Pancreas (tissue), 10 donors: ENCODE data around the gene NRIP2. TPM values are rescaled to one million over a fixed set of nuclear protein-coding genes. Genes with fewer than 3 reads are reported as not detected.

ENCODE experiments used
- ATAC-seq, 4 donors: fragments of 200-7000 bp; cut with Tn5 transposase; one replicate each; pipeline versions ENCODE4 v1.8.0 to v1.9.1; 2020; ENCODE audit warnings: mild to moderate bottlenecking in 4 of 4, moderate library complexity in 4 of 4
- DNase-seq, 6 donors: peaks; one replicate each; pipeline ENCODE4 v3.0.0-alpha.2; 2020
- FAIRE-seq: peaks from 2 replicates; lab custom pipeline; 2012; peaks lifted over from hg19 to GRCh38; lab: Jason Lieb, UNC
- H3K27ac ChIP-seq, 4 donors: fragments of 200-600 bp; sonication (generic); 1 replicate in 3 of 4; 2 replicates in 1 of 4; pipeline versions ENCODE4 v1.5.0 to v1.8.0; 2020
- H3K27me3 ChIP-seq, 4 donors: fragments of 200-600 bp; one replicate each; pipeline ENCODE4 v1.8.0; 2021
- H3K36me3 ChIP-seq, 3 donors: fragments of 200-600 bp; sonication (generic) in 1 of 3; one replicate each; pipeline versions ENCODE4 v1.5.0 to v1.8.0; 2020 to 2021
- H3K4me1 ChIP-seq, 3 donors: fragments of 200-600 bp; one replicate each; pipeline ENCODE4 v1.8.0; 2021
- H3K4me3 ChIP-seq, 4 donors: fragments of 200-600 bp; sonication (generic) in 2 of 4; one replicate each; pipeline versions ENCODE4 v1.5.0 to v1.8.0; 2020 to 2021
- H3K9me3 ChIP-seq, 4 donors: fragments of 200-600 bp; one replicate each; pipeline ENCODE4 v1.8.0; 2021
- WGBS, 2 donors: extraction: QIAGEN DNeasy Blood & Tissue Kit; methylation state at CpG; one replicate each; pipeline ENCODE4 v1.1.7; 2013; 5-methylcytosine and 5-hydroxymethylcytosine counted together
- intact Hi-C, 3 donors: fragments of 100-400 bp; cut with DNase I; formaldehyde crosslinking; loops; one replicate each; pipeline versions ENCODE4 v1.11.1 to v1.14.2; 2022
- polyA plus RNA-seq, 2 donors: library from polyadenylated mRNA; stranded (reverse); fragments of 200-250 nt; gene quantifications; one replicate each; pipeline ENCODE4 v1.2.3, GENCODE V29; 2013
- total RNA-seq, 6 donors: library from RNA; stranded (reverse); fragmentation: NEBNext Ultra II Directional in 4 of 6; extraction: Animal tissue kit (Norgen Biotek cat#: 25700) in 4 of 6; gene quantifications; one replicate each; pipeline versions ENCODE4 v1.2.1 to v1.2.4, GENCODE V29; 2021 to 2023
- TF ChIP-seq, protein P1 (sequence below), 4 donors: fragments of 200-600 bp; sonication (generic) in 3 of 4; IDR thresholded peaks; one replicate each; pipeline versions ENCODE4 v1.5.0 to v1.8.0; 2021; ENCODE audit warnings: antibody characterized with exemption in 4 of 4
- donor health status: healthy with polysubstance abuse.
- donor health status: DM: no; HTN: no; CAD: no; lungs with moderate emphysema.
- donor health status: DM: no; HTN: no; CAD: no.
- donor health status: control.
- donor health status: control.
- donor health status: Bipolar disorder and iron deficiency.
- donor health status: DM: yes; HTN: yes; CAD: no.
- donor health status: DM: no; HTN: no; CAD: no.
- donor health status: DM: no; HTN: no; CAD: no.
- donor health status: DM: yes; HTN: yes; CAD: no.

The NRIP2 gene
- total and polyA plus RNA-seq, 8 donors: 0.13 to 1.2 (median 0.56) TPM

DNA sequence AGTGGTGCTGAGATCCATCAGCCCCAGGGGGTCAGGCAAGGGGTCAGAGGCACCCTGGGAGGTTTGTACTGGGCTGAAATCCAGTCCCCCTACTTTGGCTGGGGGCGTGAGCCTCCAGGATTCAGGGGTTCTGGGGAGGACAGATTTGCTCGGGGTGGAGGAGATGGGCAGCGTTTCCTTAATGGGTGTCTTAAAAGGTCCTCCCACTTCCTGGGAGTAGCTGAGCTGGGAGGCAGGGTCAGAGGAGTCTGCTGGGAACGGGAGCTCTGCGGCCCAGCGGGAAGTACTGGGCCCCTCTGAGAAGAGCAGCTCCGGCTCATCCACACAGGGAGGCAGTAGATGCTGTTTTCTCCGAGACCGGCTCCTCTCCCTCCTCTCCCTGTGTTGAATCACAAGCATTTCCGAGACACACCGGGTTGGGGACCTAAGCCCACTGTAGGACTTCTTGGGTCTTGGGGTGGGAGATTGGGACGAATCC, 24.1 kb upstream of the NRIP2 start:
- 91% methylated on average over 11 to 12 of the region's 12 CpGs for WGBS, 2 donors
- Histone ChIP-seq H3K36me3 (no peaks in the 10 kb centered on the region), H3K9me3 (no peaks in the 10 kb centered on the region), H3K27ac (no peak overlapping the region), H3K4me1 (peaks cover 4 to 5% (median 4%) of the 10 kb centered on the region in 3 donors), H3K27me3 (no peaks in the 10 kb centered on the region), H3K4me3 (no peak overlapping the region)
- intact Hi-C loops: loop anchor here in 1 of 3 donors (10.0 kb wide), 2 partner anchors 86 to 176 kb away; no protein-coding TSS in a partner anchor
- no peak for FAIRE-seq
- TF ChIP-seq, protein P1, sequence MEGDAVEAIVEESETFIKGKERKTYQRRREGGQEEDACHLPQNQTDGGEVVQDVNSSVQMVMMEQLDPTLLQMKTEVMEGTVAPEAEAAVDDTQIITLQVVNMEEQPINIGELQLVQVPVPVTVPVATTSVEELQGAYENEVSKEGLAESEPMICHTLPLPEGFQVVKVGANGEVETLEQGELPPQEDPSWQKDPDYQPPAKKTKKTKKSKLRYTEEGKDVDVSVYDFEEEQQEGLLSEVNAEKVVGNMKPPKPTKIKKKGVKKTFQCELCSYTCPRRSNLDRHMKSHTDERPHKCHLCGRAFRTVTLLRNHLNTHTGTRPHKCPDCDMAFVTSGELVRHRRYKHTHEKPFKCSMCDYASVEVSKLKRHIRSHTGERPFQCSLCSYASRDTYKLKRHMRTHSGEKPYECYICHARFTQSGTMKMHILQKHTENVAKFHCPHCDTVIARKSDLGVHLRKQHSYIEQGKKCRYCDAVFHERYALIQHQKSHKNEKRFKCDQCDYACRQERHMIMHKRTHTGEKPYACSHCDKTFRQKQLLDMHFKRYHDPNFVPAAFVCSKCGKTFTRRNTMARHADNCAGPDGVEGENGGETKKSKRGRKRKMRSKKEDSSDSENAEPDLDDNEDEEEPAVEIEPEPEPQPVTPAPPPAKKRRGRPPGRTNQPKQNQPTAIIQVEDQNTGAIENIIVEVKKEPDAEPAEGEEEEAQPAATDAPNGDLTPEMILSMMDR (IDR thresholded peaks at IDR 0.05): no peak
- no peak for DNase-seq
- ATAC-seq: no peak

DNA sequence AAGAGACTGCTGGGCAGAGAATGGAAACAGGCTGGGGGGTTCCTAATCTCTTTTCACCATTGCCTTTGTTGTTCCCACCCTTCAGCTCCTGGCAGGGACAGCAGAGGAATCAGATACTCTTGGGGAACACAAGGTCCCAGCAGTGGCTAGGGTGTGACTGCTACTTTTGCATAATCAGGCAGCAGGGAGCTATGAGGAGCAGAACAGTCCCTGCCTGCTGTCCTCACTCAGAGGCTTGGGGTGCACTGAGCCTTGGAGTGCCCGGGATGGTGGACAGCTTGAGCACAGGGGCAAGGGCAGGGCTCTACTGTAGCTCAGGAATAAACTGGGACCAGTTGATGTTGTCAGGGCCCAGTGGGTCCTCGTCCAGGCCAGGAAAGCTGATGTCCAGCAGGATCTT, 23.5 kb upstream of the NRIP2 start:
- FAIRE-seq (no peak), ATAC-seq (no peak), DNase-seq (no peak)
- Histone ChIP-seq H3K4me3 (no peak overlapping the region), H3K9me3 (no peaks in the 10 kb centered on the region), H3K27ac (no peak overlapping the region), H3K27me3 (no peaks in the 10 kb centered on the region), H3K36me3 (no peaks in the 10 kb centered on the region), H3K4me1 (peaks cover 4 to 7% (median 5%) of the 10 kb centered on the region in 3 donors)
- TF ChIP-seq, protein P1 (IDR thresholded peaks at IDR 0.05): no peak
- WGBS, 2 donors: 86 to 88% methylated on average over 2 of the region's 2 CpGs
- intact Hi-C loops: loop anchor here in 1 of 3 donors (10.0 kb wide), 2 partner anchors 86 to 176 kb away; no protein-coding TSS in a partner anchor

DNA sequence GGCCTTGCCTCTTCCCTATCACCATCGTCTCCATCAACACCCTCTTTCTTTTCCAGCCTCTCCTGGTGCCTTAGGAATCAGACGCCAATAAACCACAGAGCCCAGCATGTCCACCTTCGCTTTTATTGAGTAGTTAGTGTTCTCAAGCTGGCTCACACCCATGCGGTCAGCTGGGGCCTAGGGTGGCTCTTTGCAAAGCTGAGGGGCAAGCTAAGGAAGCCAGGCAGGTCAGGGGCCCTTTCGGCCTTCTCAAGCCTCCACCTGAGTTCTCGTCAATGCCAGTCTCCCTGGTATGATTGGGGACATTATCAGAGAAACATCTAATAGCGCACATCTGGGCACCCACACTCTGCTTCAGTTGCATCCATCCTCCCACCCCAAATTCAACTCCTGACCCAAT, 22.7 kb upstream of the NRIP2 start:
- WGBS, 2 donors: 91% methylated on average over 7 of the region's 7 CpGs
- intact Hi-C loops: loop anchor here in 1 of 3 donors (10.0 kb wide), 2 partner anchors 87 to 177 kb away; no protein-coding TSS in a partner anchor
- FAIRE-seq: no peak
- Histone ChIP-seq H3K9me3 (no peaks in the 10 kb centered on the region), H3K4me3 (no peak overlapping the region), H3K36me3 (no peaks in the 10 kb centered on the region), H3K27me3 (no peaks in the 10 kb centered on the region), H3K27ac (no peak overlapping the region), H3K4me1 (peaks cover 4 to 7% (median 5%) of the 10 kb centered on the region in 3 donors)
- DNase-seq: no peak
- TF ChIP-seq, protein P1 (IDR thresholded peaks at IDR 0.05): no peak
- no peak for ATAC-seq

DNA sequence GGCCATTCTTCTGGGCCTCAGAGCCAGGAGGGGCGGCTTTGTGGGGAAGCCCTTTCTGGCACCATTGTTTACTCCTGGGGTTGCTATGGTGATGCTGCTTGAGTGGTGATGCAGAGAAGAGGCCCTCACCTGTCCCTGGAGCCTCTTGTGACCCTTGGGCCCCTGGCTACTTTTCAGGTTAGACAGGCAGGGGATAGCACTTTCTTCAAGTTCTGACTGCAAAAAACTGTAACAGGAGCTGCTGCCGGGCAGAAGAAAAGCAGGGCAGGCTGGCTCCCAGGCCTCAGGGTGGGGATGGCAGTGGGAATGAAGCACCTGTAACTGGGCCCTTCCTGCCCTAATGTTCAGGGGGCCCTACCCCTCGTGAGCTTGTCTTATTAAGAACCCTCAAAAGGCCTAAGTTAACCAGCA, 22.2 kb upstream of the NRIP2 start, which contains the start of gene TEX52:
Gene TEX52 (minus strand): TSS at position 19 of the 411 bp plus-strand sequence. CDS start 13 bp downstream, at position 6.
- ATAC-seq (no peak), DNase-seq (no peak), FAIRE-seq (no peak)
- Histone ChIP-seq H3K4me1 (peaks cover 4 to 7% (median 5%) of the 10 kb centered on the region in 3 donors), H3K9me3 (no peaks in the 10 kb centered on the region), H3K36me3 (no peaks in the 10 kb centered on the region), H3K27ac (no peak within 1 kb of the TSS), H3K4me3 (no peak within 1 kb of the TSS), H3K27me3 (no peaks in the 10 kb centered on the region)
- WGBS, 2 donors: 54 to 57% methylated on average over 3 of the region's 3 CpGs
- intact Hi-C loops: loop anchor here in 1 of 3 donors (10.0 kb wide), 2 partner anchors 88 to 178 kb away; no protein-coding TSS in a partner anchor
- TF ChIP-seq, protein P1 (IDR thresholded peaks at IDR 0.05): no peak

DNA sequence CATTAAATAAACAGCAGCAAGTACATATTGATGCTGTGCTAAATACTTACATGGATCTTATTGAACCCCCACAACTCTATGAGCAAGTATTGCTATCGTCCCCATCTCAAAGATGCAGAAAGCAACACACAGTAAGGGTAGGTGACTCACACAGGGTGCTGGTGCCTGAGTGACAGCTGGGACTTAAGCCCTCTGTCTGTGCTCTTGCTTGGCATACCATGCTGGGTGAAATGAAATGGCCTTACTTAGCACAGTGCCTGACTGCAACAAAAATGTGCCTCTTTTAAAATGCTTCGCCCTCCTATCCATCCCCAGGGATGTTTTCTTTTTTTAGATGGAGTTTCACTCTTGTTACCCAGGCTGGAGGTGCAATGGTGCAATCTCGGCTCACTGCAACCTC, 21.2 kb upstream of the NRIP2 start:
- WGBS, 2 donors: 91 to 93% methylated on average over 3 of the region's 3 CpGs
- no peak overlapping the region for H3K27ac ChIP-seq
- DNase-seq (peak in 1 of 6 donors; percentile 29), ATAC-seq (peak in 2 of 4 donors; percentile 46 to 49), FAIRE-seq (no peak)
- peaks cover 4 to 7% (median 5%) of the 10 kb centered on the region in 3 donors for H3K4me1 ChIP-seq
- H3K9me3 ChIP-seq: no peaks in the 10 kb centered on the region
- intact Hi-C loops: loop anchor here in 1 of 3 donors (10.0 kb wide), 2 partner anchors 89 to 179 kb away; no protein-coding TSS in a partner anchor
- H3K36me3 ChIP-seq: no peaks in the 10 kb centered on the region
- no peak overlapping the region for H3K4me3 ChIP-seq
- no peaks in the 10 kb centered on the region for H3K27me3 ChIP-seq
- TF ChIP-seq, protein P1 (IDR thresholded peaks at IDR 0.05): no peak
